Measurements from ENCODE around the gene OR1L4.

OR1L4 gene

GRCh38 chr9:122723690-122724089, at the start of gene OR1L4:
TSS of gene OR1L4 (plus strand) at chr9:122723990. CDS start at chr9:122723990, 0 bp downstream.
- Mint-ChIP-seq H3K4me1 (ENCODE audit: low read depth) (no peaks in the 10 kb centered on the region), H3K27ac (no peak within 1 kb of the TSS), H3K36me3 (ENCODE audit: low read depth) (peaks cover 9% of the 10 kb centered on the region), H3K27me3 (no peaks in the 10 kb centered on the region), H3K9me3 (peaks cover 54% of the 10 kb centered on the region), H3K4me3 (no peak within 1 kb of the TSS)
- no peak for DNase-seq

GRCh38 chr9:122684851-122685250, 38.9 kb upstream of the OR1L4 start:
- Mint-ChIP-seq H3K4me1 (ENCODE audit: low read depth) (no peaks in the 10 kb centered on the region), H3K9me3 (peaks cover 27% of the 10 kb centered on the region), H3K4me3 (no peak overlapping the region), H3K27ac (no peak overlapping the region), H3K27me3 (peaks cover 4% of the 10 kb centered on the region), H3K36me3 (ENCODE audit: low read depth) (no peaks in the 10 kb centered on the region)
- DNase-seq, result no peak

- DNase-seq, result no peak
- Mint-ChIP-seq H3K4me3 (no peak overlapping the region), H3K36me3 (ENCODE audit: low read depth) (no peaks in the 10 kb centered on the region), H3K9me3 (peaks cover 23% of the 10 kb centered on the region), H3K27ac (no peak overlapping the region), H3K27me3 (peaks cover under 1% of the 10 kb centered on the region), H3K4me1 (ENCODE audit: low read depth) (no peaks in the 10 kb centered on the region)
These were observed 28.1 kb upstream of the OR1L4 start for GRCh38 chr9:122695696-122696095.

- H3K27ac Mint-ChIP-seq, result no peak overlapping the region
- no peaks in the 10 kb centered on the region for H3K4me1 Mint-ChIP-seq (ENCODE audit: low read depth)
- H3K9me3 Mint-ChIP-seq, result peaks cover 35% of the 10 kb centered on the region
These were observed 5.8 kb upstream of the OR1L4 start for GRCh38 chr9:122718038-122718437.

GRCh38 chr9:122719218-122719617, 4.6 kb upstream of the OR1L4 start:
- Mint-ChIP-seq H3K27ac (no peak overlapping the region), H3K9me3 (peaks cover 46% of the 10 kb centered on the region), H3K36me3 (ENCODE audit: low read depth) (no peaks in the 10 kb centered on the region), H3K4me3 (no peak overlapping the region), H3K4me1 (ENCODE audit: low read depth) (no peaks in the 10 kb centered on the region), H3K27me3 (no peaks in the 10 kb centered on the region)
- DNase-seq, result no peak

More at GRCh38 chr9:122718038-122718437, 5.8 kb upstream of the OR1L4 start:
- no peak for DNase-seq
- no peaks in the 10 kb centered on the region for H3K27me3 Mint-ChIP-seq
- no peak overlapping the region for H3K4me3 Mint-ChIP-seq
- no peaks in the 10 kb centered on the region for H3K36me3 Mint-ChIP-seq (ENCODE audit: low read depth)

- DNase-seq, result no peak
- Mint-ChIP-seq H3K4me3 (no peak within 1 kb of the TSS), H3K27me3 (no peaks in the 10 kb centered on the region), H3K36me3 (ENCODE audit: low read depth) (no peaks in the 10 kb centered on the region), H3K9me3 (peaks cover 15% of the 10 kb centered on the region), H3K27ac (no peak within 1 kb of the TSS), H3K4me1 (ENCODE audit: low read depth) (no peaks in the 10 kb centered on the region)
These were observed 18.2 kb downstream of the OR1L4 start, which contains the start of gene OR1L6 for GRCh38 chr9:122742003-122742402. TSS of gene OR1L6 (plus strand) at chr9:122742303. CDS start at chr9:122749848, 7,545 bp downstream.

- Mint-ChIP-seq H3K36me3 (ENCODE audit: low read depth) (no peaks in the 10 kb centered on the region), H3K9me3 (peaks cover 28% of the 10 kb centered on the region), H3K27me3 (peaks cover 1% of the 10 kb centered on the region), H3K4me1 (ENCODE audit: low read depth) (no peaks in the 10 kb centered on the region), H3K27ac (no peak overlapping the region), H3K4me3 (no peak overlapping the region)
- DNase-seq, result no peak
These were observed 31.0 kb downstream of the OR1L4 start for GRCh38 chr9:122754825-122755224.

GRCh38 chr9:122767817-122768216, 44.0 kb downstream of the OR1L4 start:
- H3K4me1 Mint-ChIP-seq (ENCODE audit: low read depth), result no peaks in the 10 kb centered on the region
- DNase-seq, result no peak
- no peak overlapping the region for H3K27ac Mint-ChIP-seq
- H3K4me3 Mint-ChIP-seq, result no peak overlapping the region
- H3K9me3 Mint-ChIP-seq, result peaks cover 35% of the 10 kb centered on the region
- H3K36me3 Mint-ChIP-seq (ENCODE audit: low read depth), result no peaks in the 10 kb centered on the region
- H3K27me3 Mint-ChIP-seq, result no peaks in the 10 kb centered on the region

All from activated T-cell treated with anti-CD3 and anti-CD28 coated beads, Interleukin-2, amount 50 U/mL, for 24 hours (primary cell).